Lung (tissue), 12 donors: Measurements from ENCODE around the gene SULT2B1. TPM values are rescaled to one million over a fixed set of nuclear protein-coding genes. Genes with fewer than 3 reads are reported as not detected.
"Not testable (repeated sequence)": the region's sequence is repeated elsewhere in the genome, so short reads cannot be mapped to it uniquely, and the experiment has no call there.

ENCODE experiments used
- ATAC-seq: fragments of 200-7000 bp; cut with Tn5 transposase; one replicate; pipeline ENCODE4 v1.9.1; 2020; ENCODE audit warnings: moderate number of reproducible peaks; ENCODE audit not compliant: insufficient read depth, low FRiP score
- DNase-seq, 3 donors: peaks; one replicate each; pipeline ENCODE4 v3.0.0-alpha.2; 2013 to 2017
- H3K27ac ChIP-seq, 2 donors: one replicate each; pipeline ENCODE4 v1.5.1; 2013; ENCODE audit warnings: mild to moderate bottlenecking in 2 of 2, moderate library complexity in 2 of 2, control low read depth in 1 of 2, inconsistent platforms in 1 of 2, low read depth in 1 of 2, low read length in 1 of 2
- H3K27me3 ChIP-seq, 3 donors: one replicate each; pipeline ENCODE4 v1.5.1; 2013; ENCODE audit warnings: low read length in 2 of 3; ENCODE audit not compliant: control insufficient read depth in 3 of 3, insufficient read depth in 3 of 3
- H3K36me3 ChIP-seq, 4 donors: one replicate each; pipeline ENCODE4 v1.5.1; 2013; ENCODE audit warnings: low read length in 4 of 4, mild to moderate bottlenecking in 1 of 4, moderate library complexity in 1 of 4; ENCODE audit not compliant: control insufficient read depth in 4 of 4, insufficient read depth in 4 of 4
- H3K4me1 ChIP-seq, 5 donors: one replicate each; pipeline ENCODE4 v1.5.1; 2013; ENCODE audit warnings: low read length in 5 of 5, mild to moderate bottlenecking in 2 of 5, moderate library complexity in 1 of 5; ENCODE audit not compliant: control insufficient read depth in 5 of 5, insufficient read depth in 5 of 5
- H3K4me3 ChIP-seq: one replicate; pipeline ENCODE4 v1.5.1; 2013; ENCODE audit warnings: mild to moderate bottlenecking, control low read depth, moderate library complexity
- H3K9ac ChIP-seq, 2 donors: one replicate each; pipeline ENCODE4 v1.5.1; 2013; ENCODE audit warnings: low read length in 2 of 2, control low read depth in 1 of 2; ENCODE audit not compliant: insufficient read depth in 1 of 2
- H3K9me3 ChIP-seq, 4 donors: one replicate each; pipeline ENCODE4 v1.5.1; 2013; ENCODE audit warnings: low read length in 3 of 4, mild to moderate bottlenecking in 1 of 4, moderate library complexity in 1 of 4; ENCODE audit not compliant: control insufficient read depth in 4 of 4, insufficient read depth in 3 of 4
- WGBS, 2 donors: extraction: QIAGEN DNeasy Blood & Tissue Kit; methylation state at CpG; one replicate each; pipeline ENCODE4 v1.1.7; 2013; 5-methylcytosine and 5-hydroxymethylcytosine counted together
- polyA plus RNA-seq, 2 donors: library from polyadenylated mRNA; stranded (reverse); fragments of 200-250 nt; gene quantifications; one replicate each; pipeline ENCODE4 v1.2.1, GENCODE V29; 2013
- total RNA-seq, 2 donors: library from RNA; depleted of rRNA in 1 of 2; stranded (reverse); fragments of >200 nt in 1 of 2; gene quantifications; one replicate each; pipeline ENCODE4 v1.2.1, GENCODE V29; 2014 to 2021
- TF ChIP-seq, protein P1 (sequence below): IDR thresholded peaks from 2 replicates; pipeline ENCODE4 v1.5.1; 2012; ENCODE audit warnings: mild to moderate bottlenecking; ENCODE audit errors: control extremely low read depth, extremely low read depth
- donor health status: control.
- donor health status: control.
- donor health status: Bipolar disorder and iron deficiency.
- donor health status: healthy.
- donor health status: DM: yes; HTN: yes; CAD: no.

Gene SULT2B1
- total and polyA plus RNA-seq, 4 donors, result 1.2 to 22.9 (median 10.7) TPM

DNA sequence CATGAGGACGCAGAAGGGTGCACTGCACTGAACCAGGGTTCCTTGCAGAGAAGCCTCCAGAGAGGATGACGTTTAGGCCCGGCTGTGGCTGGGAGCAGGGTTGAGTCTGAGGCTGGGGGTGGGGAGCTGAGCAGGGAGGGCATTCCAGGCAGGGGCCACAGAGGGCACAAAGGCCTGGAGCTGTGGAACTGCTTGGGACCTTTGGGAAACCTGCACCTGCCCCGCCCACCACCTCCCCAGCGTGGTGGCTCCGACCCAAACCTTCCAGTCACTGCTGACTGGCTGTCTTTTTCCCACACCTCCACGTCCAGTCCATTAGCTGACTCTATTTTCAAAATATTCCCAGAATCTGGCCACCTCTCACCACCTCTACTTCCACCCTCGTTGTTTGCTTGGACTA is 35.4 kb upstream of the SULT2B1 start:
- Histone ChIP-seq H3K9me3 (peaks cover 0 to 5% (median 0%) of the 10 kb centered on the region in 4 donors), H3K4me1 (peaks cover 0 to 10% (median 0%) of the 10 kb centered on the region in 5 donors), H3K27ac (no peak overlapping the region), H3K4me3 (no peak overlapping the region), H3K36me3 (no peaks in the 10 kb centered on the region), H3K9ac (no peak overlapping the region), H3K27me3 (peaks cover 0 to 18% (median 17%) of the 10 kb centered on the region in 3 donors)
- TF ChIP-seq, protein P1, sequence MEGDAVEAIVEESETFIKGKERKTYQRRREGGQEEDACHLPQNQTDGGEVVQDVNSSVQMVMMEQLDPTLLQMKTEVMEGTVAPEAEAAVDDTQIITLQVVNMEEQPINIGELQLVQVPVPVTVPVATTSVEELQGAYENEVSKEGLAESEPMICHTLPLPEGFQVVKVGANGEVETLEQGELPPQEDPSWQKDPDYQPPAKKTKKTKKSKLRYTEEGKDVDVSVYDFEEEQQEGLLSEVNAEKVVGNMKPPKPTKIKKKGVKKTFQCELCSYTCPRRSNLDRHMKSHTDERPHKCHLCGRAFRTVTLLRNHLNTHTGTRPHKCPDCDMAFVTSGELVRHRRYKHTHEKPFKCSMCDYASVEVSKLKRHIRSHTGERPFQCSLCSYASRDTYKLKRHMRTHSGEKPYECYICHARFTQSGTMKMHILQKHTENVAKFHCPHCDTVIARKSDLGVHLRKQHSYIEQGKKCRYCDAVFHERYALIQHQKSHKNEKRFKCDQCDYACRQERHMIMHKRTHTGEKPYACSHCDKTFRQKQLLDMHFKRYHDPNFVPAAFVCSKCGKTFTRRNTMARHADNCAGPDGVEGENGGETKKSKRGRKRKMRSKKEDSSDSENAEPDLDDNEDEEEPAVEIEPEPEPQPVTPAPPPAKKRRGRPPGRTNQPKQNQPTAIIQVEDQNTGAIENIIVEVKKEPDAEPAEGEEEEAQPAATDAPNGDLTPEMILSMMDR, result no peak
- 84 to 85% methylated on average over 8 of the region's 8 CpGs for WGBS, 2 donors
- DNase-seq (no peak), ATAC-seq (no peak)

- Histone ChIP-seq H3K4me1 (peaks cover 0 to 5% (median 0%) of the 10 kb centered on the region in 5 donors), H3K27ac (no peak overlapping the region), H3K36me3 (no peaks in the 10 kb centered on the region), H3K9me3 (no peaks in the 10 kb centered on the region), H3K27me3 (peaks cover 0 to 4% (median under 1%) of the 10 kb centered on the region in 3 donors), H3K4me3 (no peak overlapping the region), H3K9ac (no peak overlapping the region)
- TF ChIP-seq, protein P1, result no peak
- DNase-seq (no peak), ATAC-seq (no peak)
- 60 to 85% methylated on average over 3 of the region's 3 CpGs for WGBS, 2 donors
These were observed 33.8 kb upstream of the SULT2B1 start for GRCh38 chr19:48518207-48518606.

DNA sequence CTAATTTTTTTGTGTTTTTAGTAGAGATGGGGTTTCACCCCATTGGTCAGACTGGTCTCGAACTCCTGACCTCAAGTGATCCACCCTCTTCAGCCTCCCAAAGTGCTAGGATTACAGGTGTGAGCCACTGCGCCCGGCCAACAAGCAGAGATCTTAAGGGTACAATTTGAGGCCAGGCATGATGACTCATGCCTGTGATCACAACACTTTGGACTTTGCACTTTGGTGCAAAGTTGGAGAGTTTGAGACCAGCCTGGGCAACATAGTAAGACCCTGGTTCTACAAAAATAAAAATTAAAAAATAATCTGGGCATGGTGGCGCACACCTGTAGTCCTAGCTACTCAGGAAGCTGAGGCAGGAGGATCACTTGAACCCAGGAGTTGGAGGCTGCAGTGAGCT is 32.5 kb upstream of the SULT2B1 start:
- not testable (repeated sequence) for DNase-seq, H3K36me3 ChIP-seq, H3K4me1 ChIP-seq, H3K9me3 ChIP-seq, ATAC-seq, H3K27me3 ChIP-seq, H3K4me3 ChIP-seq, H3K9ac ChIP-seq, H3K27ac ChIP-seq
- 89 to 90% methylated on average over 4 of the region's 4 CpGs for WGBS, 2 donors

DNA sequence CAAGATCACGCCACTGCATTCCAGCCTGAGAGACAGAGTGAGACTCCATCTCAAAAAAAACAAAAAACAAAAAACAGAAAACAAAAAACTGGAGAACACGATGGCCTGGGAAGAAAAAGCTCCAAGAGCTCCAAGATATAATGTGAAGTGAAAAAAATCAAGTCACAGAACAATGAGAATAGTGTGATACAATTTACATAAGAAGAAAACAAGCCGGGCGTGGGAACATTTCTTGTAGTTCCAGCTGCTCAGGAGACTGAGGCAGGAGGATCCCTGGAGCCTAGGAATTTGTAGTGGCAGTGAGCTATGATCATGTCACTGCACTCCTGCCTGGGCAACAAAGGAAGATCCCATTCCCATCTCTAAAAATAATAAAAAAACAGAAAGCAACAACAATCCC is 31.8 kb upstream of the SULT2B1 start:
- H3K27ac ChIP-seq, result no peak overlapping the region
- H3K36me3 ChIP-seq, result no peaks in the 10 kb centered on the region
- H3K9ac ChIP-seq, result no peak overlapping the region
- 72 to 82% methylated on average over 4 of the region's 4 CpGs for WGBS, 2 donors
- DNase-seq, result no peak
- no peak for ATAC-seq
- H3K4me1 ChIP-seq, result no peaks in the 10 kb centered on the region
- no peaks in the 10 kb centered on the region for H3K27me3 ChIP-seq
- TF ChIP-seq, protein P1, result no peak
- H3K9me3 ChIP-seq, result peaks cover 0 to 7% (median 3%) of the 10 kb centered on the region in 4 donors
- no peak overlapping the region for H3K4me3 ChIP-seq
